Endothelial cell of umbilical vein (primary cell): ENCODE results near the gene CC2D2B.
"Not testable (repeated sequence)": the region's sequence is repeated elsewhere in the genome, so short reads cannot be mapped to it uniquely, and the experiment has no call there.

Source experiments
- EZH2 ChIP-seq: IDR thresholded peaks from 2 replicates; pipeline ENCODE4 v1.6.1; 2012; ENCODE audit warnings: borderline replicate concordance, low read depth, mild to moderate bottlenecking, moderate library complexity, low read length, inconsistent platforms; ENCODE audit not compliant: severe bottlenecking
- FOS ChIP-seq: IDR thresholded peaks from 2 replicates; pipeline ENCODE4 v1.6.1; 2011; ENCODE audit warnings: mild to moderate bottlenecking, low read length, moderate library complexity, borderline replicate concordance; ENCODE audit not compliant: insufficient read depth
- GATA2 ChIP-seq: IDR thresholded peaks from 2 replicates; pipeline ENCODE4 v1.7.0; 2011; ENCODE audit warnings: low read depth, mild to moderate bottlenecking, moderate library complexity, mixed read lengths, low read length; ENCODE audit not compliant: insufficient read length, insufficient read depth
- POLR2A ChIP-seq: IDR thresholded peaks from 2 replicates; pipeline ENCODE4 v1.6.1; 2012; ENCODE audit warnings: low read depth, mild to moderate bottlenecking, control low read depth, low read length
- POLR2AphosphoS5 ChIP-seq: IDR thresholded peaks from 2 replicates; pipeline ENCODE4 v1.6.1; 2012; ENCODE audit warnings: low read depth, mild to moderate bottlenecking, control low read depth, low read length, moderate library complexity; ENCODE audit not compliant: insufficient read depth
- TF ChIP-seq, protein P1 (sequence below), 2 donors: IDR thresholded peaks; 1 replicate in 1 of 2; 2 replicates in 1 of 2; pipeline ENCODE4 v1.5.1; 2011; ENCODE audit warnings: low read length in 2 of 2, mild to moderate bottlenecking in 2 of 2, moderate library complexity in 2 of 2, control low read depth in 1 of 2, inconsistent platforms in 1 of 2, low read depth in 1 of 2; ENCODE audit not compliant: insufficient read depth in 1 of 2; ENCODE audit errors: extremely low read depth in 1 of 2
- TF ChIP-seq, protein P2 (sequence below): IDR thresholded peaks from 2 replicates; pipeline ENCODE4 v1.6.1; 2011; ENCODE audit not compliant: insufficient read depth, insufficient read length

DNA sequence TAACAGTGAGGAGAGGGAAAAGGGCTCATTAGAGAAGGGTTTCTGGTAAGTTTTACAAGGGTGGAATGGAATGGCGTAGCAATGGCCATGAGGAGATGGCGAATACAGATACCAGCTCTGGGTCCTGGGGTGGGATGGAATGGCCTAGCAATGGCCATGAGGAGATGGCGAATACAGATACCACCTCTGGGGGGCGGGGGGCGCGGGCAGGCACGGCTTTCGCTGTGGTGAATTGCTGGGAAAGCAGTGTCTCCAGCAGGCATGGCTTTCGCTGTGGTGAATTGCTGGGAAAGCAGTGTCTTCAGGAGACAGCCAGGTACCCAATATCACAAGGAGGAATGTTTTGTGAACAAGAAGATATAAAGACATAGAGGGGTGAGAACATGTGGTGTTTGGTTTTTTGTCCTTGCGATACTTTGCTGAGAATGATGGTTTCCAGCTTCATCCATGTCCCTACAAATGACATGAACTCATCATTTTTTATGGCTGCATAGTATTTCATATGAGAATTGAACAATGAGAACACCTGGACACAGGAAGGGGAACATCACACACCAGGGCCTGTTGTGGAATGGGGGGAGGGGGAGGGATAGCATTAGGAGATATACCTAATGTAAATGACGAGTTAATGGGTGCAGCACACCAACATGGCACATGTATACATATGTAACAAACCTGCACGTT lies 1.7 kb upstream of the CC2D2B start:
- TF ChIP-seq, protein P1, sequence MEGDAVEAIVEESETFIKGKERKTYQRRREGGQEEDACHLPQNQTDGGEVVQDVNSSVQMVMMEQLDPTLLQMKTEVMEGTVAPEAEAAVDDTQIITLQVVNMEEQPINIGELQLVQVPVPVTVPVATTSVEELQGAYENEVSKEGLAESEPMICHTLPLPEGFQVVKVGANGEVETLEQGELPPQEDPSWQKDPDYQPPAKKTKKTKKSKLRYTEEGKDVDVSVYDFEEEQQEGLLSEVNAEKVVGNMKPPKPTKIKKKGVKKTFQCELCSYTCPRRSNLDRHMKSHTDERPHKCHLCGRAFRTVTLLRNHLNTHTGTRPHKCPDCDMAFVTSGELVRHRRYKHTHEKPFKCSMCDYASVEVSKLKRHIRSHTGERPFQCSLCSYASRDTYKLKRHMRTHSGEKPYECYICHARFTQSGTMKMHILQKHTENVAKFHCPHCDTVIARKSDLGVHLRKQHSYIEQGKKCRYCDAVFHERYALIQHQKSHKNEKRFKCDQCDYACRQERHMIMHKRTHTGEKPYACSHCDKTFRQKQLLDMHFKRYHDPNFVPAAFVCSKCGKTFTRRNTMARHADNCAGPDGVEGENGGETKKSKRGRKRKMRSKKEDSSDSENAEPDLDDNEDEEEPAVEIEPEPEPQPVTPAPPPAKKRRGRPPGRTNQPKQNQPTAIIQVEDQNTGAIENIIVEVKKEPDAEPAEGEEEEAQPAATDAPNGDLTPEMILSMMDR (IDR thresholded peaks at IDR 0.05; ENCODE audit: extremely low read depth in 1 of 2, insufficient read depth in 1 of 2, low read depth in 1 of 2, low read length in 2 of 2) = not testable (repeated sequence)
- TF ChIP-seq, protein P2, sequence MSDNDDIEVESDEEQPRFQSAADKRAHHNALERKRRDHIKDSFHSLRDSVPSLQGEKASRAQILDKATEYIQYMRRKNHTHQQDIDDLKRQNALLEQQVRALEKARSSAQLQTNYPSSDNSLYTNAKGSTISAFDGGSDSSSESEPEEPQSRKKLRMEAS = not testable (repeated sequence)
- TF ChIP-seq EZH2, FOS, POLR2A, POLR2AphosphoS5, GATA2: not testable (repeated sequence)
